Measurements from ENCODE around the gene COMMD7. TPM values are rescaled to one million over a fixed set of nuclear protein-coding genes. Genes with fewer than 3 reads are reported as not detected.

The COMMD7 gene
- polyA plus RNA-seq, 1 experiment, result 84.8 TPM

GRCh38 chr20:32789896-32790750, 46.9 kb upstream of the COMMD7 start:
- POLR2A ChIA-PET, result interaction anchor here (0.5 kb wide), 2 partner anchors 42 to 192 kb away, joined by 3 read pairs; no protein-coding TSS in a partner anchor
- Histone ChIP-seq H3K27me3 (ENCODE audit: control insufficient read depth, insufficient read depth, low read length) (no peaks in the 10 kb centered on the region), H3K4me3 (ENCODE audit: low read depth, low read length) (no peak overlapping the region), H3K9me3 (ENCODE audit: control insufficient read depth, insufficient read depth, low read length) (no peaks in the 10 kb centered on the region), H3K27ac (ENCODE audit: low read depth, low read length) (no peak overlapping the region)
- CTCF ChIA-PET, result interaction anchor here (0.5 to 3.7 kb wide), 36 partner anchors 8 to 510 kb away, joined by 3 to 82 read pairs (median 4); partner anchors contain the start of genes C20orf203 and SUN5
- DNase-seq (ENCODE audit: low read depth, low spot score), result peak; percentile 41
- peak; percentile 99 for TF ChIP-seq CTCF (IDR thresholded peaks at IDR 0.05; ENCODE audit: low read depth, low read length)

- Histone ChIP-seq H3K27ac (ENCODE audit: low read depth, low read length) (no peak overlapping the region), H3K4me3 (ENCODE audit: low read depth, low read length) (no peak overlapping the region), H3K27me3 (ENCODE audit: control insufficient read depth, insufficient read depth, low read length) (no peaks in the 10 kb centered on the region), H3K9me3 (ENCODE audit: control insufficient read depth, insufficient read depth, low read length) (no peaks in the 10 kb centered on the region)
- ChIA-PET CTCF (interaction anchor here (0.6 to 3.0 kb wide), 2 partner anchors 9 to 158 kb away, joined by 3 to 20 read pairs; no protein-coding TSS in a partner anchor), POLR2A (no interaction called here)
- no peak for DNase-seq (ENCODE audit: low read depth, low spot score)
- TF ChIP-seq CTCF (IDR thresholded peaks at IDR 0.05; ENCODE audit: low read depth, low read length), result no peak
Observed at GRCh38 chr20:32787168-32787567, 43.9 kb upstream of the COMMD7 start.

GRCh38 chr20:32786059-32786760, 42.9 kb upstream of the COMMD7 start:
- H3K9me3 ChIP-seq (ENCODE audit: control insufficient read depth, insufficient read depth, low read length), result no peaks in the 10 kb centered on the region
- no peak for DNase-seq (ENCODE audit: low read depth, low spot score)
- H3K4me3 ChIP-seq (ENCODE audit: low read depth, low read length), result no peak overlapping the region
- ChIA-PET CTCF (interaction anchor here (3.0 kb wide), 1 partner anchor 8 kb away, joined by 20 read pairs; no protein-coding TSS in a partner anchor), POLR2A (no interaction called here)
- H3K27ac ChIP-seq (ENCODE audit: low read depth, low read length), result no peak overlapping the region
- no peak for TF ChIP-seq CTCF (IDR thresholded peaks at IDR 0.05; ENCODE audit: low read depth, low read length)
- H3K27me3 ChIP-seq (ENCODE audit: control insufficient read depth, insufficient read depth, low read length), result no peaks in the 10 kb centered on the region

GRCh38 chr20:32784369-32785080, 41.3 kb upstream of the COMMD7 start:
- Histone ChIP-seq H3K9me3 (ENCODE audit: control insufficient read depth, insufficient read depth, low read length) (no peaks in the 10 kb centered on the region), H3K27me3 (ENCODE audit: control insufficient read depth, insufficient read depth, low read length) (no peaks in the 10 kb centered on the region), H3K27ac (ENCODE audit: low read depth, low read length) (no peak overlapping the region), H3K4me3 (ENCODE audit: low read depth, low read length) (no peak overlapping the region)
- ChIA-PET POLR2A (interaction anchor here (0.9 kb wide), 1 partner anchor 35 kb away, joined by 3 read pairs; the partner anchor contains the start of gene MAPRE1), CTCF (interaction anchor here (1.0 to 1.2 kb wide), 2 partner anchors 12 to 110 kb away, joined by 3 to 5 read pairs; partner anchors contain the start of gene C20orf203)
- DNase-seq (ENCODE audit: low read depth, low spot score), result no peak
- no peak for TF ChIP-seq CTCF (IDR thresholded peaks at IDR 0.05; ENCODE audit: low read depth, low read length)
